Astrocyte (in vitro differentiated cells and primary cell): ENCODE data around the gene RPL27A. TPM values are rescaled to one million over a fixed set of nuclear protein-coding genes. Genes with fewer than 3 reads are reported as not detected.
"Not testable (repeated sequence)": the region's sequence is repeated elsewhere in the genome, so short reads cannot be mapped to it uniquely, and the experiment has no call there.

Experiments used
- DNase-seq: peaks from one replicate; pipeline ENCODE4 v3.0.0-alpha.2; 2010; ENCODE audit warnings: low read depth
- FAIRE-seq: peaks from 2 replicates; lab custom pipeline; 2011; peaks lifted over from hg19 to GRCh38; lab: Jason Lieb, UNC
- H2AFZ ChIP-seq: 2 replicates; pipeline ENCODE4 v1.6.0; 2012; ENCODE audit warnings: low read depth, low read length, inconsistent platforms
- H3K27ac ChIP-seq: 2 replicates; pipeline ENCODE4 v1.5.1; 2011; ENCODE audit warnings: low read depth, low read length, inconsistent platforms
- H3K27me3 ChIP-seq: 2 replicates; pipeline ENCODE4 v1.6.0; 2011; ENCODE audit warnings: low read length, inconsistent platforms; ENCODE audit not compliant: insufficient read depth
- H3K36me3 ChIP-seq: 2 replicates; pipeline ENCODE4 v1.5.1; 2011; ENCODE audit warnings: low read length, inconsistent platforms; ENCODE audit not compliant: insufficient read depth
- H3K4me1 ChIP-seq: 2 replicates; pipeline ENCODE4 v1.5.1; 2011; ENCODE audit warnings: low read length, inconsistent platforms; ENCODE audit not compliant: insufficient read depth
- H3K4me2 ChIP-seq: 2 replicates; pipeline ENCODE4 v1.6.0; 2012; ENCODE audit warnings: low read length, inconsistent platforms
- H3K4me3 ChIP-seq: 2 replicates; pipeline ENCODE4 v1.5.1; 2011; ENCODE audit warnings: low read depth, mild to moderate bottlenecking, low read length, inconsistent platforms; ENCODE audit not compliant: insufficient read depth
- H3K79me2 ChIP-seq: 2 replicates; pipeline ENCODE4 v1.6.0; 2012; ENCODE audit warnings: mild to moderate bottlenecking, low read length, inconsistent platforms; ENCODE audit not compliant: insufficient read depth
- H3K9ac ChIP-seq: 2 replicates; pipeline ENCODE4 v1.6.0; 2012; ENCODE audit warnings: mild to moderate bottlenecking, low read length, inconsistent platforms
- H3K9me3 ChIP-seq: 2 replicates; pipeline ENCODE4 v1.5.1; 2012; ENCODE audit warnings: low read depth, mild to moderate bottlenecking, low read length, inconsistent platforms; ENCODE audit not compliant: insufficient read depth
- H4K20me1 ChIP-seq: 2 replicates; pipeline ENCODE4 v1.6.0; 2012; ENCODE audit warnings: low read length, inconsistent platforms; ENCODE audit not compliant: insufficient read depth
- H3K27ac Mint-ChIP-seq: one replicate; pipeline ENCODE4 v1.8.0; 2021; ENCODE audit warnings: mild to moderate bottlenecking, mixed read lengths; ENCODE audit not compliant: unreplicated experiment
- H3K27me3 Mint-ChIP-seq: one replicate; pipeline ENCODE4 v1.8.0; 2021; ENCODE audit warnings: low read depth, mixed read lengths; ENCODE audit not compliant: unreplicated experiment
- H3K36me3 Mint-ChIP-seq: one replicate; pipeline ENCODE4 v1.8.0; 2021; ENCODE audit warnings: low read depth, mixed read lengths; ENCODE audit not compliant: unreplicated experiment
- H3K4me1 Mint-ChIP-seq: one replicate; pipeline ENCODE4 v1.8.0; 2021; ENCODE audit warnings: low read depth, mixed read lengths; ENCODE audit not compliant: unreplicated experiment
- H3K4me3 Mint-ChIP-seq: one replicate; pipeline ENCODE4 v1.8.0; 2021; ENCODE audit warnings: mild to moderate bottlenecking, moderate library complexity, mixed read lengths; ENCODE audit not compliant: unreplicated experiment
- H3K9me3 Mint-ChIP-seq: one replicate; pipeline ENCODE4 v1.8.0; 2021; ENCODE audit warnings: mild to moderate bottlenecking, mixed read lengths; ENCODE audit not compliant: unreplicated experiment
- EZH2 ChIP-seq: IDR thresholded peaks from 2 replicates; pipeline ENCODE4 v1.6.1; 2012; ENCODE audit warnings: mild to moderate bottlenecking, low read length, inconsistent platforms; ENCODE audit not compliant: insufficient read depth
- total RNA-seq: library from RNA; stranded (reverse); gene quantifications from 2 replicates; pipeline ENCODE4 v1.2.1, GENCODE V29; 2021
- TF ChIP-seq, protein P1 (sequence below): IDR thresholded peaks from 2 replicates; pipeline ENCODE4 v1.5.1; 2011; ENCODE audit warnings: low read depth, mild to moderate bottlenecking, inconsistent platforms, low read length, moderate library complexity; ENCODE audit not compliant: insufficient read depth

Gene RPL27A
- total RNA-seq, 1 donor from 2014 or later: 682 TPM

DNA sequence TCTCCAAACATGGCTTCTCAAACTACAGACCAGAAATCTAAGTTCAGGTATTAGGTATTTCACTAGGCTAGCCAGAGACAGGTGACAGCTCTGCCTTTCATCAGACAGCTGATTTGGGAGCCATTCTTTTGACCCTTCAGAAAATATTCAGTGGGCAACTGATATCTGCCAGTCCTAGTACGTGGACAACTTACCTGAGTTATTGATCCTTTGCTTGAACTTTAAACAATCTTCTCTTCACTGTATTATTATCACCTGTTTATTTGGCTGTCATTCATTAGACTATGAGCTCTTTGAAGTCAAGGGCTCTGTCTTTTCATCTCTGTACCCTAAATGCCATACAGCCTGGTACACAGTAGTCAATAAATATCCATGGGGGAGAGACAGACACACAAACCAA, 17.4 kb upstream of the RPL27A start:
- no peak overlapping the region for H3K4me3 ChIP-seq
- peaks cover 2% of the 10 kb centered on the region for H3K4me1 ChIP-seq
- no peaks in the 10 kb centered on the region for H3K9me3 ChIP-seq
- DNase-seq (no peak), FAIRE-seq (no peak)
- no peaks in the 10 kb centered on the region for H3K79me2 ChIP-seq
- no peak overlapping the region for H3K27ac Mint-ChIP-seq
- TF ChIP-seq, protein P1, sequence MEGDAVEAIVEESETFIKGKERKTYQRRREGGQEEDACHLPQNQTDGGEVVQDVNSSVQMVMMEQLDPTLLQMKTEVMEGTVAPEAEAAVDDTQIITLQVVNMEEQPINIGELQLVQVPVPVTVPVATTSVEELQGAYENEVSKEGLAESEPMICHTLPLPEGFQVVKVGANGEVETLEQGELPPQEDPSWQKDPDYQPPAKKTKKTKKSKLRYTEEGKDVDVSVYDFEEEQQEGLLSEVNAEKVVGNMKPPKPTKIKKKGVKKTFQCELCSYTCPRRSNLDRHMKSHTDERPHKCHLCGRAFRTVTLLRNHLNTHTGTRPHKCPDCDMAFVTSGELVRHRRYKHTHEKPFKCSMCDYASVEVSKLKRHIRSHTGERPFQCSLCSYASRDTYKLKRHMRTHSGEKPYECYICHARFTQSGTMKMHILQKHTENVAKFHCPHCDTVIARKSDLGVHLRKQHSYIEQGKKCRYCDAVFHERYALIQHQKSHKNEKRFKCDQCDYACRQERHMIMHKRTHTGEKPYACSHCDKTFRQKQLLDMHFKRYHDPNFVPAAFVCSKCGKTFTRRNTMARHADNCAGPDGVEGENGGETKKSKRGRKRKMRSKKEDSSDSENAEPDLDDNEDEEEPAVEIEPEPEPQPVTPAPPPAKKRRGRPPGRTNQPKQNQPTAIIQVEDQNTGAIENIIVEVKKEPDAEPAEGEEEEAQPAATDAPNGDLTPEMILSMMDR: no peak
- TF ChIP-seq EZH2: no peak
- H3K9me3 Mint-ChIP-seq: no peaks in the 10 kb centered on the region
- no peaks in the 10 kb centered on the region for H4K20me1 ChIP-seq
- H3K27me3 Mint-ChIP-seq: no peaks in the 10 kb centered on the region
- H2AFZ ChIP-seq: no peak overlapping the region
- no peaks in the 10 kb centered on the region for H3K27me3 ChIP-seq
- no peak overlapping the region for H3K4me2 ChIP-seq
- H3K4me3 Mint-ChIP-seq: no peak overlapping the region
- H3K9ac ChIP-seq: no peak overlapping the region
- H3K27ac ChIP-seq: no peak overlapping the region
- H3K36me3 Mint-ChIP-seq: peaks cover 10% of the 10 kb centered on the region
- no peaks in the 10 kb centered on the region for H3K36me3 ChIP-seq
- no peaks in the 10 kb centered on the region for H3K4me1 Mint-ChIP-seq

DNA sequence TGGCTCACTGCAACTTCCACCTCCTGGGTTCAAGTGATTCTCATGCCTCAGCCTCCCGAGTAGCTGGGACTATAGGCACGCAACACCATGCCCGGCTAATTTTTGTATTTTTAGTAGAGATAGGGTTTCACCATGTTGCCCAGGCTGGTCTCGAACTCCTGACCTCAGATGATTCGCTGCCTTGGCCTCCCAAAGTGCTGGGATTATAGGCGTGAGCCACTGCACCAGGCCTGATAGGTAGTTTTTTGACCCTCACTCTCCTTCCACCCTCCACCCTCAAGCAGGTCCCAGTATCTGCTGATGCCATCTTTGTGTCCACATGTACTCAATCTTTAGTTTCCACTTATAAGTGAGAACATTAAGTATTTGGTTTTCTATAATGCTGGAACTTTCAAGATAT, 12.5 kb upstream of the RPL27A start:
- not testable (repeated sequence) for H3K27me3 Mint-ChIP-seq, H3K9me3 Mint-ChIP-seq, H3K4me3 Mint-ChIP-seq, H2AFZ ChIP-seq, H4K20me1 ChIP-seq, DNase-seq, FAIRE-seq, H3K36me3 Mint-ChIP-seq, H3K79me2 ChIP-seq, H3K27ac Mint-ChIP-seq, H3K4me3 ChIP-seq, H3K9ac ChIP-seq, H3K27me3 ChIP-seq, H3K27ac ChIP-seq, H3K9me3 ChIP-seq, H3K36me3 ChIP-seq, H3K4me2 ChIP-seq
- H3K4me1 ChIP-seq: peaks cover 24% of the 10 kb centered on the region
- H3K4me1 Mint-ChIP-seq: peaks cover 16% of the 10 kb centered on the region

DNA sequence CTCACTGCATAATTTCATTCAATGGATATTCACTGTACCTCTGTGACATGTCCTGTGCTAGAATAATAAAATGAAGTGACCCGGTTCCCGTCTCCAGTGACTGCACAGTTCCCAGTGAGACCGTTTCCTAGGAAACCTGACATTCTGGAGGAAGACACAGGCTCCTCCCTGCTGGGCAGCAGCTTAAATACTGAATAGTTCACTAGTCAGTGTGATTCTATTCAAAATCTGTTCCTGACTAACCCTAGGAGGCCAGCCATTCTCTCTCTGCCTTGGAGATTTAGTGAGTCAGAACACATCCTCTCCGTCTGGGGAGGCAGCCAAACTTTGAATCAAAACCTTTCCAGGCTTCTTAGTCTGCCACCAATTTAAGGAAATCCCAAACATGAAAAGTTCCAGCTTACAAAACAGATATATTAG, 11.4 kb upstream of the RPL27A start:
- Mint-ChIP-seq H3K27me3 (no peaks in the 10 kb centered on the region), H3K9me3 (no peaks in the 10 kb centered on the region), H3K4me1 (peaks cover 16% of the 10 kb centered on the region), H3K36me3 (peaks cover 4% of the 10 kb centered on the region), H3K27ac (peak overlapping the region; percentile 97), H3K4me3 (peak overlapping the region; percentile 6)
- Histone ChIP-seq H3K36me3 (no peaks in the 10 kb centered on the region), H3K27ac (peak overlapping the region; percentile 74), H3K27me3 (no peaks in the 10 kb centered on the region), H3K79me2 (no peaks in the 10 kb centered on the region), H4K20me1 (no peaks in the 10 kb centered on the region), H3K9me3 (no peaks in the 10 kb centered on the region), H3K4me1 (peaks cover 24% of the 10 kb centered on the region), H2AFZ (peak overlapping the region; percentile 48), H3K9ac (peak overlapping the region; percentile 60), H3K4me3 (peak overlapping the region; percentile 13), H3K4me2 (peak overlapping the region; percentile 73)
- DNase-seq (peak; percentile 93), FAIRE-seq (peak; percentile 99)
- TF ChIP-seq, protein P1: no peak
- no peak for TF ChIP-seq EZH2
